Upper lobe of right lung (tissue), 1 donor: Measurements from ENCODE around the gene IL36A. TPM values are rescaled to one million over a fixed set of nuclear protein-coding genes. Genes with fewer than 3 reads are reported as not detected.

Source experiments
- ATAC-seq: fragments of 200-7000 bp; cut with Tn5 transposase; one replicate; pipeline ENCODE4 v1.9.1; 2020; ENCODE audit warnings: mild to moderate bottlenecking, moderate library complexity
- DNase-seq: peaks from one replicate; pipeline ENCODE4 v3.0.0-alpha.2; 2020
- H3K27ac ChIP-seq: fragments of 200-600 bp; one replicate; pipeline ENCODE4 v1.8.0; 2022
- H3K27me3 ChIP-seq: fragments of 200-600 bp; one replicate; pipeline ENCODE4 v1.8.0; 2022; ENCODE audit warnings: mild to moderate bottlenecking
- H3K36me3 ChIP-seq: fragments of 200-600 bp; one replicate; pipeline ENCODE4 v1.8.0; 2022
- H3K4me1 ChIP-seq: fragments of 200-600 bp; one replicate; pipeline ENCODE4 v1.8.0; 2022
- H3K4me3 ChIP-seq: fragments of 200-600 bp; one replicate; pipeline ENCODE4 v1.8.0; 2022; ENCODE audit warnings: mild to moderate bottlenecking
- H3K9me3 ChIP-seq: fragments of 200-600 bp; one replicate; pipeline ENCODE4 v1.8.0; 2022
- intact Hi-C: fragments of 100-400 bp; cut with DNase I; formaldehyde crosslinking; loops from one replicate; pipeline ENCODE4 v1.11.0; 2022
- total RNA-seq: library from RNA; stranded (reverse); fragmentation: NEBNext Ultra II Directional; extraction: Animal tissue kit (Norgen Biotek cat#: 25700); gene quantifications from one replicate; pipeline ENCODE4 v1.2.1, GENCODE V29; 2021
- TF ChIP-seq, protein P1 (sequence below): fragments of 200-600 bp; IDR thresholded peaks from one replicate; pipeline ENCODE4 v1.8.0; 2022; ENCODE audit warnings: antibody characterized with exemption
- donor health status: DM: no; HTN: yes; CAD: no; lungs with severe emphysema.

IL36A gene
- total RNA-seq, 1 donor from 2014 or later: not detected

- ATAC-seq (no peak), DNase-seq (no peak)
- Histone ChIP-seq H3K4me3 (no peak overlapping the region), H3K27ac (no peak overlapping the region), H3K4me1 (no peaks in the 10 kb centered on the region), H3K27me3 (peaks cover 19% of the 10 kb centered on the region), H3K36me3 (no peaks in the 10 kb centered on the region), H3K9me3 (no peaks in the 10 kb centered on the region)
- intact Hi-C loops: no loop called here
- TF ChIP-seq, protein P1, sequence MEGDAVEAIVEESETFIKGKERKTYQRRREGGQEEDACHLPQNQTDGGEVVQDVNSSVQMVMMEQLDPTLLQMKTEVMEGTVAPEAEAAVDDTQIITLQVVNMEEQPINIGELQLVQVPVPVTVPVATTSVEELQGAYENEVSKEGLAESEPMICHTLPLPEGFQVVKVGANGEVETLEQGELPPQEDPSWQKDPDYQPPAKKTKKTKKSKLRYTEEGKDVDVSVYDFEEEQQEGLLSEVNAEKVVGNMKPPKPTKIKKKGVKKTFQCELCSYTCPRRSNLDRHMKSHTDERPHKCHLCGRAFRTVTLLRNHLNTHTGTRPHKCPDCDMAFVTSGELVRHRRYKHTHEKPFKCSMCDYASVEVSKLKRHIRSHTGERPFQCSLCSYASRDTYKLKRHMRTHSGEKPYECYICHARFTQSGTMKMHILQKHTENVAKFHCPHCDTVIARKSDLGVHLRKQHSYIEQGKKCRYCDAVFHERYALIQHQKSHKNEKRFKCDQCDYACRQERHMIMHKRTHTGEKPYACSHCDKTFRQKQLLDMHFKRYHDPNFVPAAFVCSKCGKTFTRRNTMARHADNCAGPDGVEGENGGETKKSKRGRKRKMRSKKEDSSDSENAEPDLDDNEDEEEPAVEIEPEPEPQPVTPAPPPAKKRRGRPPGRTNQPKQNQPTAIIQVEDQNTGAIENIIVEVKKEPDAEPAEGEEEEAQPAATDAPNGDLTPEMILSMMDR: no peak
These were observed 42.7 kb upstream of the IL36A start for GRCh38 chr2:112962308-112963175.

GRCh38 chr2:112967023-112967422 lies 38.2 kb upstream of the IL36A start:
- Histone ChIP-seq H3K4me3 (no peak overlapping the region), H3K27ac (no peak overlapping the region), H3K36me3 (no peaks in the 10 kb centered on the region), H3K9me3 (no peaks in the 10 kb centered on the region), H3K27me3 (peaks cover 8% of the 10 kb centered on the region), H3K4me1 (no peaks in the 10 kb centered on the region)
- ATAC-seq (no peak), DNase-seq (no peak)
- intact Hi-C loops: no loop called here
- TF ChIP-seq, protein P1: no peak

- no peak overlapping the region for H3K4me3 ChIP-seq
- no peaks in the 10 kb centered on the region for H3K4me1 ChIP-seq
- TF ChIP-seq, protein P1: no peak
- no peak overlapping the region for H3K27ac ChIP-seq
- H3K27me3 ChIP-seq: no peaks in the 10 kb centered on the region
- H3K36me3 ChIP-seq: no peaks in the 10 kb centered on the region
- no peak for ATAC-seq
- H3K9me3 ChIP-seq: no peaks in the 10 kb centered on the region
- intact Hi-C loops: no loop called here
- no peak for DNase-seq
These were observed 32.7 kb upstream of the IL36A start for GRCh38 chr2:112972423-112973086.

GRCh38 chr2:112973156-112973555 lies 32.1 kb upstream of the IL36A start:
- no peaks in the 10 kb centered on the region for H3K9me3 ChIP-seq
- no peaks in the 10 kb centered on the region for H3K36me3 ChIP-seq
- intact Hi-C loops: no loop called here
- H3K4me1 ChIP-seq: no peaks in the 10 kb centered on the region
- H3K4me3 ChIP-seq: no peak overlapping the region
- ATAC-seq (no peak), DNase-seq (no peak)
- no peak overlapping the region for H3K27ac ChIP-seq
- TF ChIP-seq, protein P1: no peak
- H3K27me3 ChIP-seq: no peaks in the 10 kb centered on the region

DNA sequence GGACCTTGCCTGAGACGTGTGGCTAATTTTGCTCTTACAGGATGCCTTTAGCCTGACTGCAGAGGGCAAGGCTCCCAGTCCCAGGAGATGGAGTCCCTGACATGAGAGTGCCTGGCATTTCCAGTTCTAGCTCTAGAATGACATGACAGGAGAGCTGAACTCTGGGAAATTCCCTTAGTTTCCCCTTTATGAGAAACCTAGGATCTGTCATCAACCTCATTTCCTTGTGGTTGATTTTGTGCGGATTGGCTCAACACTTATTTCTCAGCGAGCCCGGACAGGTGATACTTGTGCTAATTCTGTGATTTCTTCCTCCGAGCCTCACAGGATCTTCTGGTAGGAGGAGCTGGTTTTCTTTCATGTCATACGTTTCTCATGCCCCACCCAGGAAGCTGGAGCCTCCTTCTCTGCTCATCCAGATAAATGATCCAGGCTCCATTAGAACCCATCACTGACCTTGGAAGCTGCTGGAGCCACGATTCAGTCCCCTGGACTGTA lies 27.7 kb upstream of the IL36A start, which contains the start of gene IL36G:
IL36G (plus strand) TSS at position 448 of the 498 bp plus-strand sequence. CDS start 633 bp downstream, outside the sequence.
- no peak for DNase-seq
- intact Hi-C loops: no loop called here
- ATAC-seq: no peak
- no peaks in the 10 kb centered on the region for H3K36me3 ChIP-seq
- no peaks in the 10 kb centered on the region for H3K27me3 ChIP-seq
- H3K9me3 ChIP-seq: no peaks in the 10 kb centered on the region
- no peak within 1 kb of the TSS for H3K4me3 ChIP-seq
- no peak within 1 kb of the TSS for H3K27ac ChIP-seq
- TF ChIP-seq, protein P1: no peak
- no peaks in the 10 kb centered on the region for H3K4me1 ChIP-seq
